GM18909 (cell line): ENCODE measurements around the gene FBXL7.

ENCODE experiments used
- ATAC-seq: cut with Tn5 transposase; IDR thresholded peaks from one replicate; pipeline ENCODE4 v1.9.1; 2021; ENCODE audit warnings: mild to moderate bottlenecking; ENCODE audit not compliant: unreplicated experiment, poor library complexity

Gene FBXL7

GRCh38 chr5:15499528-15500324 lies at the start of gene FBXL7:
TSS of gene FBXL7 (plus strand) at chr5:15500180.
- no peak for ATAC-seq

DNA sequence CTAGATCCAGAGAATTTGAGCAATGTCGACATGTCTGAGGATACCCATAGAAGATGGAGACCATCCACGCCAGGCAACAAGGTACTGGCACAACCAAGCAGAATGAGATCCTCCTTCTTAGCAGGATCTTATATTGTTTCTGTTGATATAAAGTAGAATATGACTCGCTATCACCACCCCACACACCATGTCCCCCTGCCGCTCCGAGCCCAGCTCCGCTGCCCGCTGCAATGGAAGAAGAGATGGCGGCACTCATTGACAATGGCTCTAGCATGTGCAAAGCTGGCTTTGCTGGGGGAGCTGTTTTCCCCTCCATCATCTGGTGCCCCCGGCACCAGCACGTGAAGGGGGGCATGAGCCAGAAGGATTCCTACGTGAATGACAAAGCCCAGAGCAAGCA lies 49.5 kb upstream of the FBXL7 start:
- ATAC-seq = no peak

DNA sequence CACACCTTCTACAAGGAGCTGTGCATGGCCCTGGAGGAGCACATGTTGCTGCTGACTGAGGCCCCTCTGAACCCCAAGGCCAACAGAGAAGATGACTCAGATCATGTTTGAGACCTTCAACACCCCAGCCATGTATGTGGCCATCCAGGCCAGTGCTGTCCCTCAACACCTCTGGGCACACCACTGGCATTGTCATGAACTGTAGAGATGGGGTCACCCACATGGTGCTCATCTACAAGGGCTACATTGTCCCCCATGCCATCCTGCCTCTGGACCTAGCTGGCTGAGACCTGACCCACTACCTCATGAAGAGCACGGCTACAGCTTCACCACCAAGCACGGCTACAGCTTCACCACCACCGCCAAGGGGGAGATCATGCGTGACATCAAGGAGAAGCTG lies 49.0 kb upstream of the FBXL7 start:
- no peak for ATAC-seq

DNA sequence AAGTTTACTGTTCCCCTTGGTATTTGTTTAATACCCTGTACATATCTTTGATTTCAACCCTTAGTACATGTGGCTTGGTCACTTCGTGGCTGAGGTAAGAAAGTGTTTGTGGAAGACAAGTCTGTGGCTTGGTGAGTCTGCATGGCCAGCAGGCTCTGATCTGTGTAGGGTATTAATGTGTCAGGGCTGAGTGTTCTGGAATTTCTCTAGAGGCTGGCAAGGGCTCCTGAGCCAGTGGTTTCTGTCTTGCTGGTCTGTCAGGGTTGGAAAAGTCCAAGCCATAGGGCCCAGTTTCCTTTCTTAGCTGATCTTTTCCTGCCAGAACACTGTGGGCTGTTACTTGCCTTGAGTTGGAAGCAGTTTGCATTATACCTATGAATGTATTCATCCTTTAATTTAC lies 48.0 kb upstream of the FBXL7 start:
- ATAC-seq = no peak

DNA sequence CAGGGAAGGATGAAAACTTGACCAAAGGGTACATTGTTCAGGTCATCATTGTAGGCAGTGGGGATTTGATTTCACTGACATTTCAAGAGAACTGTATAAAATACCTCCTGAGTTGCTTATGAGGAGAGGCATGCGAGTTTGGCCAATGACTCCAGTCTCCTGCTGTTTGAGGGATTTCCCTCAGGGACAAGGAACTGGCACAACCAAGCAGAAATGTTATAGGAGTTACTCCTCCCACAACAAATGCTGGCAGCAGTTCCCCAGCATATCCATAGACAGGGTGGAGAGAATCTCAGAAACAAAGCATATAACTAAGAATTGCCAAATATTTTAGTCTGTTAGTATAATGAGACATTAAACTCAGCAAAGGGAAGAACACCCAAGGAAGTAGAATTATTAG lies 47.2 kb upstream of the FBXL7 start:
- ATAC-seq = no peak

DNA sequence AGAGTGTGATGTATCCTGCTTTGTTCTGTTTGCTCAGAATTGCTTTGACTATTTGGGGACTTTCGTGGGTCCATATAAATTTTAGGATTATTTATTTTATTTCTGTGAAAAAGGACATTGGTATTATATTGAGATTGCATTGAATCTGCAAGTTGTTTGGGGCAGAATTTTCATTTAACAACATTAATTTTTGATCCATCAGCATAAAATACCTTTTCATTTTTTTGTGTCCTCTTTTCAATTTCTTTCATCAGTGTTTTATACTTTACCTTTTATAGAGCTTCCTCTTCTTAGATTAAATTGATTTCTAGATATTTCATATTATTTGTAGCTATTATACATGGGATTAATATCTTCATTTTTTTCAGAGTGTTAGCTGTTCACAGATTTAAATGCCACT lies 40.8 kb upstream of the FBXL7 start:
- ATAC-seq = no peak

DNA sequence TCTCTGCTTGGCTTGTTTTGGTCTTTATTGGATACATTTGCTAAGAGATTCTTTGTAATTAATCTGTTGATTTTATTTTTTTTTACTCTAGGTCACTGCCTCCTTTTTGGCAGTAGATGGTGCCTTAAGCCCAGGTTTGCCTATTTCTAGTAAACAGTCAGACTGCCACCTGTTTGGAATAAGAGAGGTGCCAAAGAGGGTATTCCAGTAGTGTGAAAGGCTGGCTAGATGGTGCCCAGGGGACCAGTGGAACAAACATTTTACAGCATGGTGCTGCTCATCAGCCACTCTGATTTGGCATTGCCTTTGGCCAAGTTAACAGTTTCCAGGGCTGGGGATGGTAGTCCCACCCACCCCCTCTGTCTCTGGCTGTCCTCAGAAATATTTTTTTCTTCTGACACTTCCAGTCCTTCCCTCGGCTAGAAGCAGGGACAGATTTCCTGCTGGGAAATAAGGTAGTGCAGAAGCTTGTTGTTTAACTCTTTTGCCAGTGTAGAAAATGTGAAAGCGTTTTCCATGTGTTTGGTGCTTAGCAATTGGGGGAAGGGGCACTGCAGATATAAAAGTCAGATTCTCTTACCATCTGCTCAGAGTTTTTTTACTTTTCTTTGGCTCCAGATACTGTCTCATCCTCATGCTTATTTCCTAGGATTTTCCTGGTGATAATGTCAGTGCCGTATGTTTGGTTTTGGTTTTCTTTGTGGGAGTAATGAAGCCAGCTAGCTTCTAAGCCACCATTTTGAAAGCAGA lies 36.6 kb upstream of the FBXL7 start:
- no peak for ATAC-seq

GRCh38 chr5:15472116-15472515 lies 27.9 kb upstream of the FBXL7 start:
- no peak for ATAC-seq

DNA sequence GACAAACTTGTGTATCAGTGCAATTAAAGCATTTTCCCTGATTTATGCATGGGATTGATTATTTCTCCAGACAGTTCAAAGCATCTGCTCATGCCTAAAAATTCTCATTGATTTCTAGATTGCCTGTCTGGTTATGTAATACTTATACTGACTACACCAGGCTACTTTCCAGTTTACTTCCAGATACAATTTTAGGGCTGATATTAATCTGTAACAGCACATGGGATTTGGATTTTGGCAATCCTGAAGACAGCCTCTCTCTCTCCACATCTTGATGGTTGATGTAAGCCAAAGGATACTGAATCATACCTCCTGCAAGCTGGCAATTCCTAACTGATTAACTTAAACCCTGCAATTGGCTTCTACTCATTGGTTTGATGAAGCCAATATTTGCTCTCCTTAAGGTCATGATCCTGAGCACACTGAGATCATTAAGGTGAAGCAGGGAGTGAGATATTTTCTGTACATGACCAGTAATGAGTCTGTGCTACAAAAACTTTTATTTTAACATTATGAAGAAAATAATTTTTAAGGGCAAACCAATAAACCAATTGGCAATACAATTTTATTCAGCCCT lies 25.7 kb upstream of the FBXL7 start:
- ATAC-seq = no peak

GRCh38 chr5:15475367-15475766 lies 24.6 kb upstream of the FBXL7 start:
- no peak for ATAC-seq

DNA sequence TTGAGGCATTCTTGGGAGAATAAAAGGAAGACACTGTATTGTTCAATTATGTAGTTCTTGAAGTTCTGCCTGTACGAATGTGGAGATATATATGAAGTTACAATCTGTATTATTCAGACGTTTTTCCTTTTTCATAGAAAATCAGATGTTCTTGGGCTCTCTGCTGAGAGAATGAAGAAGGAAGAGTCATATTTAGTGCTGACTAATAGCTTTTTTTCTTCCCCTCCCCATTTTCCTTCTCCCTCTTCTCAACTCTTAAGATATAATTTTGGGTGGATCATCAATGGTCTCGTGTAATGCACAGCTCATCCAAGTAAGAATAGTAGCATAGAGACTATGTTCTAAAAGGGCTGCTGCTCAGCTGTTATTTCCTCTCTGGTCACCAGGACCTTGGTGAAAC lies 23.0 kb upstream of the FBXL7 start:
- ATAC-seq = no peak

DNA sequence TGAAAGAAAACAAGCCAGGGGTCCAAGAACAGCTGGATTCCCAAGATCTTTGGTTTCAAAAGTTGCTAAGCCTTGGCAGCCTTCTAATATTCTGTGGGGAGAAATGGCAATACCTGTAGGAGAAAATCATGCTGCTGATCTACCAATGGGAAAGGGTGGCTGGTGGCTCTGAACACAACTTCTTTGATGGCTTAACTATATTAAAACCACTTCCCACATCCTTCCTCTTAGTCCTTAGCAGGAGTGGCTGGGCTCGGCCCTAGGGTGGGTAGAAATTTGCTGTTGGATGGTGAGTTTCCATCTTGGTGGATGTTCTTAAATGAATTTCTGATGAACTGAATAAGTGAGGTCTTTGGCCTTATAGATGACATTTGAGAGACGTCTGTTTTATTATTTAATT lies 19.5 kb upstream of the FBXL7 start:
- no peak for ATAC-seq

- ATAC-seq = no peak
These were observed 16.5 kb upstream of the FBXL7 start for GRCh38 chr5:15483351-15484097.

DNA sequence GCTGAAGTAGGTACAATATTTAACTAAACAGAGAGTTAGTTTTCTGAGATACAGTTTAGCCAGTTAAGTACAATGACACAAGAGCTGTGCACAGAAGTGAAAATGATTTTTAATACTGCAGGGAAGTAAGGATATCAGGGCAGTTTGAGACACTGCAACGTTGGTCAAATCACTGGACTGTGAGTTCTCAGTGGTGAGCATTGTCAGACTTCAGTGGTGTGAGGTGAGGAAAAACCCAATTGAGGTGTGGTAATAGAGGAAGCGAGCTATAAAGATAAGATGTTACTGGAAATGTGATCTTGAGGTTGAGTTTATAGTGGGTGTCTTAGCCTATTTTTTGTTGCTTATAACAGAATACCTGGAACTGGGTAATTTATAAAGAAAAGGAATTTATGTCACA lies 12.8 kb upstream of the FBXL7 start:
- ATAC-seq = no peak

DNA sequence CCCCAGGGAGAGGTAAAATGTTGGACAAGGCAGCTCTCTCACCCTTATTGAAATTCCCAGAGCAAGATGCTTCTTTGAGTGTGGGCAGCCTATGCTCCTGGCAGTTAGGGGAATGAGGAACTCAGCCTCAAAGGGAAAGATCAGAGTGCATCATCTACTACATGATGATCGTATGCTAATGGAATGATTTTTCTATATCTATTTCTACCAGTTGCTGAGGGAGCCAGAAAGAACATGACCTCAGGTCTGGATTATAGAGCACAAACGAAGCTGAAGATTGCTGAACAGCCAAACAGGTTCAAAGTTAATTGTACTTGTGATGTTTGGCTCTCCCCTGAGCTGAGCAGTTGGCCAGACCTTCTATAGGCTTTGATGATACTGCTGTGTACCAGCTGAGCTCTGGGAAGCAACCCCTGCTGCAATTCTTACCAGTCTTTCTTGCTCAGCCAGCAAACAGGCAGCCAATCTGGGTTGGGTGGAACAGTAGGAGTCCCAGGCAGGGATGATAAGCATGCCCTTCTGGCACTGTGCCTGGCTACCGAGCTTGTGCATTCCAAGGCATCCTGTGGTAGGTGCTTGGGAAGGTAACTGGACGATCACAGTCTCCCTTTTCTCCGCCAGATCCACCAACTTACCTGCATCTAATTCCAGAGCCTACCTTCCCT lies 10.3 kb upstream of the FBXL7 start:
- ATAC-seq = no peak

DNA sequence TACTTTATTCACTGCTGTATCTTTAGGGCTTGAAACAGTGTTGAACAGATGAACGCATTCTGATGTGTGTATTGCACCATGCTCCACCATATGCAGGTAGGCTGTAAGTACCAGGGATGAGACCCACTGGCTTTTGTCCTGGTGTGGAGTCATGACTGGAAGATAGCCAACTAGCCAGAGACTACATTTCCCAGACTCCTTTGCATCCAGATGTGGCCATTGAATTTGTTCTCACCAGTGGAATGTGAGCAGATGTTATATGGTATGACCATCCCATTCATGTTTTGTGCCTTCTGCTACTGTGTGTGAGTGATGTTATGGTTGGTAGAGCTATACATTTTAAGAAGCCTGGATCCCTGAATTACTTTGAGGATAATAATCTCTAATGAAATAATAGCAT lies 7.4 kb upstream of the FBXL7 start:
- ATAC-seq = no peak

- ATAC-seq = no peak
These were observed 6.5 kb upstream of the FBXL7 start for GRCh38 chr5:15493501-15493900.

DNA sequence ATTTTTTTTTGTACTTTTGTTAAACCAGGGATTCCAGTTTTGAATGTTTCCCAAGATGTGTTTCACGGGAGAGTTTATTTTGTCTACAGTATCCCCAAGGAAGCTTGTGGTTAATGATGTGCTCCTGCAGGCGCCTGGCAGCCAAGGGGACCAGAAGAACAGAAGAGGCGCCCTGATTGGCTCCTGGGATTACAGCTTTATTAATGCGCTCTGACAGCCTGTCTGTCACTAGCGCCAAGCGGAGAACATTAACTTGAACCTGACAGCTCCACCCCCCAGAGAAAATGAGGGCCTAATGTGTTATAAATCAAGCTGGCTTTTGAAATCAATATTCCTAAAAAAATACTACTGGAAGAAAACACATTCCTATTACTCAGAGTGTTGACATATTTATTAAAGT lies 5.0 kb upstream of the FBXL7 start:
- no peak for ATAC-seq

GRCh38 chr5:15496886-15497285 lies 3.1 kb upstream of the FBXL7 start:
- no peak for ATAC-seq

DNA sequence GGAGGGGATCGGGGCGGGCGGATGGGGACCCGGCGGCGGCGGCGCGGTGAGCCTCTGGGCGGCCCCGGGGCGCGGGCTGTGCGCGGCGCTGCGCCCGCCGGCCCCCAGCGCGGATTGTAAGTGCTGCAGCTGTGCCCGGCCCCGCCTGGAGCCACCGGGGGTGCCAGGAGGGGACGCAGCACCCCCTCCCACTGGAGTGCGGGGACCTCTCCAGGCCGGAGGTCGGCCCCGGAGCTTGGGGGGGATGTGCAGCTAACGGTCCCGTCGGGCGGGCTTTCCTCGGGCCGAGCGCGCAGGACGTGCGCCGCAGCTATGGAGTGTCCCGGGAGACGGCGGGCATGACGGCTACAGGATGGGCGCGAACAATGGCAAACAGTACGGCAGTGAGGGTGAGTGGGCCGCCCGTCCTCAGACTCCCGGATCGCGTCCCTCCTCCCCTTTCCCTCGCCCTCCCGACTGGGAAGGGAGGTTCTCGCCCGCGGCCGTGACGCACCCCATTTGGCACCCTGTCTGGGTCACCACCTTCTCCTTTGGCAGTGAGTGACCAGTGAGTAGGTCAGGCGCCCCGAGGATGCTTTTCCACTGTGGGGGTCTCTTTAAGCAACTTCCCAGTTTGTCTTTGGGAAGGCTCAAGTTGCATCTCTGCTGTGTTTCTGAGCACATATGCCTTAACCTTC lies 483 bp downstream of the FBXL7 start:
- no peak for ATAC-seq
